Measurements from ENCODE around the gene AKR1D1.

The AKR1D1 gene

DNA sequence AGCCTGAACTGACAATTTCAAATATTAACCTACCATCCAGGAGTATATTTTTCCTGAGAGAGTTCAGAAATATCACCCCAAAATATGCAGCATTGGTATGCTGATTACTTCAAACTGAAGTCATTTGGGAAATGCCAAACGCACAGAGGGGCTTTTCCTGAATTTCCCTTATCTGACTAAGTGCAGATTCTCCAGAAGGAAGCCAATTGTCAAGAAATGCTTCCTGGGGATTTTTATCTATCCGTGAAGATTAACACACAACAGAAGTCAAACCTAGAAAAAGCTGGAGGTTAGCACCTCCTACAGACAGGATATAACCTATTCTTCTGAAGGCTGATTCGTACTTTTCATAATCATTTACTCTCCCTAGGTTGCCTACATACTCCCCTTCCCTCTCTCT, 91.0 kb downstream of the AKR1D1 start:
- DNase-seq (ENCODE audit: low read depth), result no peak
- TF ChIP-seq CTCF (conservative IDR thresholded peaks at IDR 0.05; ENCODE audit: low read depth, low read length), result peak; percentile 10
- no peak overlapping the region for H3K4me3 ChIP-seq (ENCODE audit: low read length)

GRCh38 chr7:138167869-138168296, 91.6 kb downstream of the AKR1D1 start:
- DNase-seq (ENCODE audit: low read depth), result no peak
- no peak for TF ChIP-seq CTCF (conservative IDR thresholded peaks at IDR 0.05; ENCODE audit: low read depth, low read length)

More at GRCh38 chr7:138167869-138168296, 91.6 kb downstream of the AKR1D1 start:
- H3K4me3 ChIP-seq (ENCODE audit: low read length), result no peak overlapping the region

All from retinal pigment epithelial cell (primary cell).